GM21786 (cell line): ENCODE measurements around the gene G6PC3.
A peak's percentile ranks its signal among the peaks of the same experiment; 100 is the strongest.

Source experiments
- ATAC-seq: cut with Tn5 transposase; IDR thresholded peaks from one replicate; pipeline ENCODE4 v1.9.1; 2021; ENCODE audit not compliant: unreplicated experiment

The G6PC3 gene

GRCh38 chr17:44121997-44122815 lies 51.7 kb downstream of the G6PC3 start:
- no peak for ATAC-seq

- peak; percentile 16 for ATAC-seq
Observed at GRCh38 chr17:44122816-44123355, 52.4 kb downstream of the G6PC3 start.

DNA sequence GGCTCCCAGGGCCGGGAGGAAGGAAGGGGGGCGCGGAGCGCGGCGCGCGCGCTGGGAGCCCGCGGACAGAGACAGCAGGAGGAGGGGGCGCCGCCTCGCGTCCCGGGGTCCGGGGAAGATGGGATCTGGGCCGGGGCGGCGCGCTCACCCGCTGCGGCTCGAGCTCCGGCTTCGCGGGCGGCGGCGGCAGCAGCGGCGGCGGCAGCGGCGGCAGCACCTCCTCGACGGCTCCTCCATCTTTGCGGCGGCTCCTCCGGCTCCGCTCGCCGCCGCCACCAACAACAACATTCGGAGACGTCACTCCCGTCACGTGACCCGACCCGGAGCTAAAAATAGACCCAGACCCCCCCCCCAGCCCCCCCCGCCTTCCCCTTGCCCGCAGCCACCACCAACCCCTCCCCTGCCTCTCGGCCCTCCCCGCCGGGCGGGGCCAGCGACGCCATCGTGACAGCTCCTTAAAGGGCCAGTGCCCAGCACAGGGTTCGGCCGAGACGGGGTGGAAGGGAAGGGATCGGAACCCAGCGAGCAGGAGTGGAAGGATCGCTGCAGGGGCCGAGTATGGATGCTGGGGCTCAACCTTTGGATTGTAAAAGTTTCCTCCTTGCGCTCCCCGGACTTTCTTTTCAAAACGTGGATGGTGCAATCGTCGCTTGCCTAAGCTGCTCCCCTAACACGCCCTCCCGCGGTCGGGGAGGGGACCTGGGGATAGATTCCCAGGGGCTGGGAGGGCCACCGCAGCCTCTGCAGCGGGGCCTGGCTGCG lies 53.0 kb downstream of the G6PC3 start, which contains the start of gene HDAC5:
HDAC5 (minus strand) TSS at position 286 of the 762 bp plus-strand sequence. CDS start 6,126 bp downstream, outside the sequence.
- peak; percentile 84 for ATAC-seq

- ATAC-seq: no peak
Observed at GRCh38 chr17:44124118-44124438, 53.5 kb downstream of the G6PC3 start.
